Endothelial cell of umbilical vein (primary cell): ENCODE measurements around the gene RAI1. TPM values are rescaled to one million over a fixed set of nuclear protein-coding genes. Genes with fewer than 3 reads are reported as not detected.

Experiments
- BruUV-seq: library from RNA; stranded (reverse); fragments of 400-500 nt; replicated peaks from 2 replicates; lab custom pipeline; 2021; lab: Mats Ljungman, UMichigan
- CTCF ChIA-PET: fragments of 300-600, 350-600 bp; sonication (Branson Sonifier 250); formaldehyde crosslinking; loops from one replicate; lab custom pipeline; 2021; ENCODE audit warnings: antibody characterized with exemption, inconsistent platforms; lab: Charles Lee
- POLR2A ChIA-PET: fragments of 300-600, 350-600 bp; sonication (Branson Sonifier 250); formaldehyde crosslinking; loops from one replicate; lab custom pipeline; 2021; ENCODE audit warnings: antibody characterized with exemption, inconsistent platforms; lab: Charles Lee
- DNase-seq: peaks from one replicate; pipeline ENCODE4 v3.0.0-alpha.2; 2011; ENCODE audit warnings: low read depth, low spot score
- FAIRE-seq: peaks from 2 replicates; lab custom pipeline; 2011; peaks lifted over from hg19 to GRCh38; lab: Jason Lieb, UNC
- H2AFZ ChIP-seq: 2 replicates; pipeline ENCODE4 v1.6.0; 2012; ENCODE audit warnings: low read depth, low read length, control low read depth, inconsistent platforms
- H3K27ac ChIP-seq: 2 replicates; pipeline ENCODE4 v1.5.1; 2011; ENCODE audit warnings: low read depth, mild to moderate bottlenecking, control low read depth, low read length, moderate library complexity; ENCODE audit not compliant: insufficient read depth
- H3K27me3 ChIP-seq, 2 experiments: 2 replicates each; pipeline versions ENCODE4 v1.6.0 to v1.6.1; 2011; ENCODE audit warnings: low read length in 2 of 2, mixed read lengths in 1 of 2; ENCODE audit not compliant: control insufficient read depth in 2 of 2, insufficient read depth in 2 of 2
- H3K36me3 ChIP-seq, 2 experiments: 2 replicates in 1 of 2; 3 replicates in 1 of 2; pipeline ENCODE4 v1.5.1; 2011; ENCODE audit warnings: low read length in 2 of 2, mild to moderate bottlenecking in 1 of 2, moderate library complexity in 1 of 2; ENCODE audit not compliant: control insufficient read depth in 2 of 2, insufficient read depth in 2 of 2; ENCODE audit errors: extremely low read depth in 1 of 2
- H3K4me1 ChIP-seq: 3 replicates; pipeline ENCODE4 v1.5.1; 2011; ENCODE audit warnings: mild to moderate bottlenecking, low read length; ENCODE audit not compliant: control insufficient read depth, insufficient read depth; ENCODE audit errors: extremely low read depth
- H3K4me2 ChIP-seq: 2 replicates; pipeline ENCODE4 v1.6.1; 2011; ENCODE audit warnings: low read length, control low read depth, mixed read lengths; ENCODE audit not compliant: insufficient read depth
- H3K4me3 ChIP-seq, 3 experiments: fragments of 200-600 bp in 1 of 3; sonication (generic), shearing (Covaris generic) in 1 of 3; replicated peaks in 1 of 3; 2 replicates each; pipeline ENCODE4 v1.5.1; 2011 to 2016; ENCODE audit warnings: control low read depth in 3 of 3, low read length in 3 of 3, mild to moderate bottlenecking in 2 of 3, inconsistent platforms in 1 of 3, low read depth in 1 of 3, moderate library complexity in 1 of 3; ENCODE audit not compliant: insufficient read depth in 1 of 3
- H3K79me2 ChIP-seq: 2 replicates; pipeline ENCODE4 v1.6.0; 2012; ENCODE audit warnings: low read length, inconsistent platforms; ENCODE audit not compliant: control insufficient read depth, insufficient read depth
- H3K9ac ChIP-seq: replicated peaks from 2 replicates; pipeline ENCODE3; 2011; ENCODE audit warnings: low read length, control low read depth; ENCODE audit not compliant: insufficient read depth; ENCODE audit errors: extremely low read depth
- H3K9me1 ChIP-seq: replicated peaks from 3 replicates; pipeline ENCODE4 v1.6.0; 2011; ENCODE audit warnings: mild to moderate bottlenecking, low read length; ENCODE audit not compliant: control insufficient read depth, insufficient read depth; ENCODE audit errors: extremely low read depth
- H3K9me3 ChIP-seq: replicated peaks from 2 replicates; pipeline ENCODE4 v1.5.1; 2012; ENCODE audit warnings: low read length, inconsistent platforms; ENCODE audit not compliant: control insufficient read depth, insufficient read depth
- H4K20me1 ChIP-seq: replicated peaks from 2 replicates; pipeline ENCODE3; 2011; ENCODE audit warnings: mild to moderate bottlenecking, low read length; ENCODE audit not compliant: control insufficient read depth, insufficient read depth; ENCODE audit errors: extremely low read depth
- FOS ChIP-seq: IDR thresholded peaks from 2 replicates; pipeline ENCODE4 v1.6.1; 2011; ENCODE audit warnings: mild to moderate bottlenecking, low read length, moderate library complexity, borderline replicate concordance; ENCODE audit not compliant: insufficient read depth
- GATA2 ChIP-seq: IDR thresholded peaks from 2 replicates; pipeline ENCODE4 v1.7.0; 2011; ENCODE audit warnings: low read depth, mild to moderate bottlenecking, moderate library complexity, mixed read lengths, low read length; ENCODE audit not compliant: insufficient read length, insufficient read depth
- JUN ChIP-seq: IDR thresholded peaks from 2 replicates; pipeline ENCODE4 v1.6.1; 2011; ENCODE audit warnings: borderline replicate concordance, low read depth; ENCODE audit not compliant: insufficient read length, insufficient read depth
- MYC ChIP-seq: IDR thresholded peaks from one replicate; pipeline ENCODE4 v1.6.1; 2011; ENCODE audit warnings: mild to moderate bottlenecking, low read depth, low read length
- POLR2A ChIP-seq: IDR thresholded peaks from 2 replicates; pipeline ENCODE4 v1.6.1; 2012; ENCODE audit warnings: low read depth, mild to moderate bottlenecking, control low read depth, low read length
- POLR2AphosphoS5 ChIP-seq: IDR thresholded peaks from 2 replicates; pipeline ENCODE4 v1.6.1; 2012; ENCODE audit warnings: low read depth, mild to moderate bottlenecking, control low read depth, low read length, moderate library complexity; ENCODE audit not compliant: insufficient read depth
- dilution Hi-C: fragments of 300-500 bp; cut with MboI; formaldehyde crosslinking; loops from one replicate; pipeline ENCODE4 v1.15.0; 2019; ENCODE audit warnings: low sequenced_read_pairs; ENCODE audit not compliant: extremely low pct_ligation_motif_present
- intact Hi-C: fragments of 100-400 bp; cut with micrococcal nuclease; formaldehyde crosslinking; loops from one replicate; pipeline ENCODE4 v1.10.0; 2022
- polyA plus RNA-seq, 4 experiments: library from polyadenylated mRNA; depleted of rRNA in 3 of 4; stranded (reverse) in 3 of 4; unstranded in 1 of 4; fragments of >200 nt; gene quantifications; 2 replicates each; pipeline versions ENCODE4 v1.2.1 to v1.2.3, GENCODE V29; 2011 to 2012; ENCODE audit warnings: missing spikeins in 1 of 4
- total RNA-seq: library from RNA; stranded (reverse); gene quantifications from 2 replicates; pipeline ENCODE4 v1.2.3, GENCODE V29; 2021
- TF ChIP-seq, protein P1 (sequence below): IDR thresholded peaks from 2 replicates; pipeline ENCODE4 v1.6.1; 2011; ENCODE audit not compliant: insufficient read depth, insufficient read length
- TF ChIP-seq, protein P2 (sequence below), 2 donors: IDR thresholded peaks; 1 replicate in 1 of 2; 2 replicates in 1 of 2; pipeline ENCODE4 v1.5.1; 2011; ENCODE audit warnings: low read length in 2 of 2, mild to moderate bottlenecking in 2 of 2, moderate library complexity in 2 of 2, control low read depth in 1 of 2, inconsistent platforms in 1 of 2, low read depth in 1 of 2; ENCODE audit not compliant: insufficient read depth in 1 of 2; ENCODE audit errors: extremely low read depth in 1 of 2

The RAI1 gene
- total and polyA plus RNA-seq, 2 donors (not counting 3 experiments of a cell fraction or from before 2014, with no cell fraction given) = 7.8 to 43.3 TPM

DNA sequence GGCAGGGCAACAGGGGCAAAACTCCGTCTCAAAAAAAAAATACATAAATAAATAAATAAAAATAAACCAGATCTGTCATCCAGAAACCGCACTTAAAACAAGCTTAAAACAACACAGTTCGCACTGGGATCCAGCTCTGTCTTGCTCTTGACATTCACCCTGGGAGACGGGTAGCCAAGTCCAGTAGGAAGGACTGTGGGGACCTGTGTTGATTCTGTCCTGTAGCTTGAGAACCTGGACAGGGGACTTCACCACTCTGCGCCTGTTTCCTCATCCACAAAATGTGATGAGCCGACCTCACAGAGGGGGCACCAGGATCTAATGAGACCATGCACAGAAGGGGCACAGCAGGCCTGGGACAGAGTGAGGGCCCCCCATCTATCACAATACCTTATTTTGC is 1.5 kb upstream of the RAI1 start:
- ChIA-PET POLR2A (no interaction called here), CTCF (interaction anchor here (0.9 to 2.9 kb wide), 15 partner anchors 11 to 354 kb away, joined by 3 to 17 read pairs (median 6); no protein-coding TSS in a partner anchor)
- H3K9me3 ChIP-seq = no peaks in the 10 kb centered on the region
- DNase-seq (no peak), FAIRE-seq (no peak)
- BruUV-seq = no TSS peak
- no peaks in the 10 kb centered on the region for H3K36me3 ChIP-seq
- H3K4me1 ChIP-seq = peaks cover 27% of the 10 kb centered on the region
- no peak overlapping the region for H3K9ac ChIP-seq
- H2AFZ ChIP-seq = no peak overlapping the region
- no peak overlapping the region for H3K4me3 ChIP-seq
- no peak overlapping the region for H3K27ac ChIP-seq
- peaks cover 31% of the 10 kb centered on the region for H3K79me2 ChIP-seq
- dilution Hi-C loops = no loop called here
- H3K27me3 ChIP-seq = no peaks in the 10 kb centered on the region
- H3K4me2 ChIP-seq = no peak overlapping the region
- intact Hi-C loops = loop anchor here (2.0 to 5.0 kb wide), 2 partner anchors 198 to 239 kb away; no protein-coding TSS in a partner anchor
- no peaks in the 10 kb centered on the region for H4K20me1 ChIP-seq
- no peaks in the 10 kb centered on the region for H3K9me1 ChIP-seq
- TF ChIP-seq FOS (no peak), GATA2 (no peak), POLR2AphosphoS5 (no peak), POLR2A (no peak), JUN (no peak), MYC (no peak)
- TF ChIP-seq, protein P1, sequence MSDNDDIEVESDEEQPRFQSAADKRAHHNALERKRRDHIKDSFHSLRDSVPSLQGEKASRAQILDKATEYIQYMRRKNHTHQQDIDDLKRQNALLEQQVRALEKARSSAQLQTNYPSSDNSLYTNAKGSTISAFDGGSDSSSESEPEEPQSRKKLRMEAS = no peak
- TF ChIP-seq, protein P2, sequence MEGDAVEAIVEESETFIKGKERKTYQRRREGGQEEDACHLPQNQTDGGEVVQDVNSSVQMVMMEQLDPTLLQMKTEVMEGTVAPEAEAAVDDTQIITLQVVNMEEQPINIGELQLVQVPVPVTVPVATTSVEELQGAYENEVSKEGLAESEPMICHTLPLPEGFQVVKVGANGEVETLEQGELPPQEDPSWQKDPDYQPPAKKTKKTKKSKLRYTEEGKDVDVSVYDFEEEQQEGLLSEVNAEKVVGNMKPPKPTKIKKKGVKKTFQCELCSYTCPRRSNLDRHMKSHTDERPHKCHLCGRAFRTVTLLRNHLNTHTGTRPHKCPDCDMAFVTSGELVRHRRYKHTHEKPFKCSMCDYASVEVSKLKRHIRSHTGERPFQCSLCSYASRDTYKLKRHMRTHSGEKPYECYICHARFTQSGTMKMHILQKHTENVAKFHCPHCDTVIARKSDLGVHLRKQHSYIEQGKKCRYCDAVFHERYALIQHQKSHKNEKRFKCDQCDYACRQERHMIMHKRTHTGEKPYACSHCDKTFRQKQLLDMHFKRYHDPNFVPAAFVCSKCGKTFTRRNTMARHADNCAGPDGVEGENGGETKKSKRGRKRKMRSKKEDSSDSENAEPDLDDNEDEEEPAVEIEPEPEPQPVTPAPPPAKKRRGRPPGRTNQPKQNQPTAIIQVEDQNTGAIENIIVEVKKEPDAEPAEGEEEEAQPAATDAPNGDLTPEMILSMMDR (IDR thresholded peaks at IDR 0.05; ENCODE audit: extremely low read depth in 1 of 2, insufficient read depth in 1 of 2, low read depth in 1 of 2, low read length in 2 of 2) = no peak
